ENCODE results near the gene PCNX1. TPM values are rescaled to one million over a fixed set of nuclear protein-coding genes. Genes with fewer than 3 reads are reported as not detected.
"Not testable (repeated sequence)": the region's sequence is repeated elsewhere in the genome, so short reads cannot be mapped to it uniquely, and the experiment has no call there.

Gene PCNX1
- total and polyA plus RNA-seq, 2 donors: 16.0 to 127 TPM

DNA sequence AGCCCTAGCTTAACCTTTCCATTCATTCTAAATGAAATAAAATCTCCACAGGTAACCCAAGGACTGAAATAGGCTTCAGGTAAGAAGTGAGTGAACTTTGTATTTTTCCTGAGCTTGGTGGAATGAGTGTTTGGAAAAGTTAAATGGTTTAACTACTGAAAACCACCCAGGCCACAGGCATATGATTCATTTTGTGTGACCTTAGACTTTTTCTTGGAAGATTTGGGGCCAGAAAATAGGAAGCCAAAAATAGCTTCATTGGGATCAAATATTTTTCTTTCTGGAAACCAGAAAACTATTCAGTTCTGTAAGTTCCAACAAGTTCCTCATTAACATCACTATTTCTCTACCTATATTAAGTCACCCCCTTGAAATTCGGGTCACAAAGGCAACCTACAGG lies 212.6 kb downstream of the PCNX1 start:
- no peak for DNase-seq (ENCODE audit: extremely low spot score)
- WGBS: 93% methylated on average over 1 of the region's 1 CpG
- Histone ChIP-seq H3K27ac (ENCODE audit: low read depth) (no peak overlapping the region), H3K4me3 (ENCODE audit: low read depth, low read length) (no peak overlapping the region), H3K4me1 (ENCODE audit: insufficient read depth) (peaks cover 2% of the 10 kb centered on the region), H3K36me3 (ENCODE audit: insufficient read depth) (no peaks in the 10 kb centered on the region)

DNA sequence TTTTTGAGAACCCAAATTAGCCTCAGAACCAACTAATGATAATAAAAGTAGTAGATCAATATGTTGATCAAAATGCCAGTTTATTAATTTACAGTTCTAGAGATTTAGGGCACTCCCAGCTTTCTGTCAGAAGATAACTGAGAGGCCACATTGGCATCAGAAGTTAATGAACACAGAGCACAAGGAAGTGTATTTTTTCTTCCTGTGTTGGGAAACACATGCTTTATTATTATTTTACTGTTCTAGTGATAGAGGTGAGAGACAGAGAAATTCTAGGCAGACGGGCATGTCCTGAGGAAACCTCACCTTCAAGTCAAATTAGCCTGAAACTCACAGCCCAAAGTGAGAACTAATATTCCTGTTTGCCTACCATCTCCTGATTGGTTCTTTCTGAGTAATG lies 213.7 kb downstream of the PCNX1 start:
- WGBS: 87% methylated on average over 1 of the region's 1 CpG
- H3K4me3 ChIP-seq (ENCODE audit: low read depth, low read length): no peak overlapping the region
- H3K36me3 ChIP-seq (ENCODE audit: insufficient read depth): no peaks in the 10 kb centered on the region
- DNase-seq (ENCODE audit: extremely low spot score): no peak
- peaks cover 2% of the 10 kb centered on the region for H3K4me1 ChIP-seq (ENCODE audit: insufficient read depth)
- no peak overlapping the region for H3K27ac ChIP-seq (ENCODE audit: low read depth)

DNA sequence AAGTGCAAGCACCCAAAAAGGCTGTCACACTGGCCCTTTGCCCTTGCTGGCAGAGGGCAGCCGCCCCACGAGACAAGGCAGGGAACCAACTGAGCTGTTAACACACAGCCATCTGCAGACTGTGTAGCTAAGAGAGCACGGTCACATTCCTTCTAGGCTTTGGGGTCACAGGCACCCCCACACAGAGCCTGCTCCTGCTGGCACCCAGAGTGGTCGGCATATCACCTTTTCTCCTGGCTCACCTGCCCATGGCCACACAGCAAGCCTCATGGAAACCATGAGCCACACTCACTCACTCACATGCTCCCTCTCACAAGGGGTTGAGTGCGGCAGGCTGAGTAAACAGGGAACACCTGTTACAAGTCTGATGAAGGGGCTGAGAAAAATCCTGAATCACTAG lies 214.5 kb downstream of the PCNX1 start:
- no peaks in the 10 kb centered on the region for H3K36me3 ChIP-seq (ENCODE audit: insufficient read depth)
- no peak overlapping the region for H3K4me3 ChIP-seq (ENCODE audit: low read depth, low read length)
- H3K4me1 ChIP-seq (ENCODE audit: insufficient read depth): peaks cover 2% of the 10 kb centered on the region
- WGBS: 94% methylated on average over 5 of the region's 5 CpGs
- DNase-seq (ENCODE audit: extremely low spot score): no peak
- no peak overlapping the region for H3K27ac ChIP-seq (ENCODE audit: low read depth)

DNA sequence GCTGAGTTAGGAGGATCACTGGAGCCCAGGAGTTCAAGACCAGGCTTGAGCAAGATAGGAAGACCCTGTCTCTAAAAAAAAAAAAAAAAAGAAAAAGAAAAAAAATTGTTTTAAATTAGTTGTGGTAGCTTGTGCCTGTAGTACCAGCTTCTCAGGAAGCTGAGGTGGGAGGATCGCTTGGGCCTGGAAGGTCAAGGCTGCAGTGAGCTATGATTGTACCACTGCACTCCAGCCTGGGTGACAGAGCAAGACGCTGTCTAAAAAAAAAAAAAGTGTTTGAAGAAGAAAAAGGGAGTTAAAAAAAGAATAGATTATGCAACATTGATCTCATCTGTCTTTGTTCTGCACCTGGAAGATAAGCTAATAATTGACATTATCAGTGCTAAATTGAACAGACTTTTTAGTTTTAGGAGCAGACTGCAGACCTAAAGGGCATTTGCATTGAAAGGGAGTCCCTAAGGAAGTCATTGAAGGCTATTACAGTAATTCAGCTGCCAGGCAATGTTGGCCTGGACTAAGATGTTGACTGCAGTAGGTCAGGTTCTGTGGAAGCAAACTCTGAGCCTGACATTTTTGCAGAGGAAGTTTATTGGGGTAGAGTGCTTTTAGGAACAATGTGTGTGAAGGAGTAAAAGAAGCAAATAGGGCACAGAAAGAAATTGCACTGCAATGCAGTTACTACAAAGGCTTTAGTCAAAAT lies 215.8 kb downstream of the PCNX1 start:
- 87% methylated on average over 2 of the region's 2 CpGs for WGBS
- Histone ChIP-seq H3K4me1 (ENCODE audit: insufficient read depth) (peaks cover 2% of the 10 kb centered on the region), H3K4me3 (ENCODE audit: low read depth, low read length) (no peak overlapping the region), H3K36me3 (ENCODE audit: insufficient read depth) (no peaks in the 10 kb centered on the region), H3K27ac (ENCODE audit: low read depth) (no peak overlapping the region)
- DNase-seq (ENCODE audit: extremely low spot score): no peak

DNA sequence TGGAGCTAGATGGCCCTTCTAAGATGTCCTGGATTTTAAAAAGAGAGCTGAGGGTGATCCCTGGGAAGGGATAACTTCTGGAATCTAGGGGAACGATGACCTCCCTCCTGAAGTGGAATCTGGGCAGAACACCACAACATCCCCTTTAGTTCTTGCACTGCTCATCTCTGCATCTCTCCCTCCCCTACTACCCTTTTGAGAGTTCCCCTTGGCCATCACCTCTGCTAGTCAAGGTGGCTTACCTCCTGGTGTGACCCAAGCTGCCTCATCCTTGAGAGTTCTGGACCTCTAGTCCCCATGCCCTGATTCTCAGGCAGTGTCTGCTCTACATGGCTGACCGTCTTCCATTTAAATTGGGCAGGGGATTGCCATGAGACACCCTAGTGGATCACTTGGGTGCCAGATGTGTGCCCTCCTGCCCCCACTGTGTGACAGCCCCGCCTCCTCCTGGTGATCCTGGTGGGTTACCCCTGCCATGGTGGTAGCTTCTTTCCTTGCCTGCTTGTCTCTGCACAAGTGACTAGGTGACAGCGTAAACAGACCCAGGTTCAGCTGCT lies 216.4 kb downstream of the PCNX1 start:
- Histone ChIP-seq H3K4me1 (ENCODE audit: insufficient read depth) (no peaks in the 10 kb centered on the region), H3K27ac (ENCODE audit: low read depth) (no peak overlapping the region), H3K4me3 (ENCODE audit: low read depth, low read length) (no peak overlapping the region), H3K36me3 (ENCODE audit: insufficient read depth) (no peaks in the 10 kb centered on the region)
- no peak for DNase-seq (ENCODE audit: extremely low spot score)
- WGBS: 98% methylated on average over 4 of the region's 4 CpGs

DNA sequence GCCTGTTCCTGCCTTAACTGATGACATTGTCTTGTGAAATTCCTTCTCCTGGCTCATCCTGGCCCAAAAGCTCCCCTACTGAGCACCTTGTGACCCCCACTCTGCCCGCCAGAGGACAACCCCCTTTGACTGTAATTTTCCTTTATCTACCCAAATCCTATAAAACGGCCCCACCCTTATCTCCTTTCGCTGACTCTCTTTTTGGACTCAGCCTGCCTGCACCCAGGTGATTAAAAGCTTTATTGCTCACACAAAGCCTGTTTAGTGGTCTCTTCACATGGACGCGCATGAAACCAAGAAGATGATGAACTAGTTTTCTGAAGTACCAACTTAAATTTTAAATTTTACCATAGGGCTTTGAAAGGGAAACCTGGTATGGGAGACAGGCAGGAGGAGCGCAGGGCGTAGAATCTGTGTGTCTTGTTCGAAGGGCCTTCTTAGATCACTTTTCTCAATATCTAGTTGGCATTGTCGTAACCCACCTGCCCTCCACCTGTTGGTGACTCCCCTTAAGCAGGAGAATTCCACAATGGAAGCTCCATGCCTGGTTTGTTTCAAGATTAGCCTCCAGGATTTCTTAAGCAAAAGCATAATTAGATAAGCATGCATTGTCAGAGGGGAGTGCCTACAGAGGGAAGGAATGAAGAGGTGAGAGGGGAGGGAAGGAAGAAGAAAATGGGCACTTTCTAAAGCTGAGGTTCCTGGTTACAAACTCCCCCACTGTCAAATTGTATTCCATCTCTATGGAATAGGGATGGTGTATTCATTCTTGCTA lies 222.6 kb downstream of the PCNX1 start:
- not testable (repeated sequence) for H3K27ac ChIP-seq (ENCODE audit: low read depth); H3K36me3 ChIP-seq (ENCODE audit: insufficient read depth); H3K4me3 ChIP-seq (ENCODE audit: low read depth, low read length); H3K4me1 ChIP-seq (ENCODE audit: insufficient read depth); DNase-seq (ENCODE audit: extremely low spot score)
- WGBS: 89% methylated on average over 9 of the region's 9 CpGs

DNA sequence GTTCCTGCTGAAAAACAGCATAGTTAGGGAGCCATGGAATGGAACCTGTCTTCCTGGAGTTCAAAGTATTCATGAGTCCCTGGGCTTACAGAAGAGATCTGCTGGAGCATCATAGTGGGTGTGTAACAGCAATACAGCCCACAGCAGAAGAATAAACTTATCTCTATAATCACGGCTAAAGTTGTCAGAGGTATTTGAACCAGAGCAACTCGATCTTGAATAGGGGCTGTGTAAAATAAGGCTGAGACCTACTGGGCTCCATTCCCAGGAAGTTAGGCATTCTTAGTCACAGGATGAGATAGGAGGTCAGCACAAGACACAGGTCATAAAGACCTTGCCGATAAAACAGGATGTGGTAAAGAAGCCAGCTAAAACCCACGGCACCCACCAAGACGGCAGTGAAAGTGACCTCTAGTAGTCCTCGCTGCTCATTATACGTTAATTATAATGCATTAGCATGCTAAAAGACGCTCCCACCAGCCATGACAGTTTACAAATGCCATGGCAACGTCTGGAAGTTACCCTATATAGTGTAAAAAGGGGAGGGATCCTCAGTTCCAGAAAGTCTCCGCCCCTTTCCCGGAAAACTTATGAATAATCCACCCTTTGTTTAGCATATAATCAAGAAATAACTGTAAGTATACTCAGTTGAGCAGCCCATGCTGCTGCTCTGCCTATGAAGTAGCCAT lies 223.4 kb downstream of the PCNX1 start:
- 42% methylated on average over 11 of the region's 11 CpGs for WGBS
- Histone ChIP-seq H3K4me3 (ENCODE audit: low read depth, low read length) (no peak overlapping the region), H3K36me3 (ENCODE audit: insufficient read depth) (no peaks in the 10 kb centered on the region), H3K4me1 (ENCODE audit: insufficient read depth) (no peaks in the 10 kb centered on the region), H3K27ac (ENCODE audit: low read depth) (no peak overlapping the region)
- DNase-seq (ENCODE audit: extremely low spot score): no peak

DNA sequence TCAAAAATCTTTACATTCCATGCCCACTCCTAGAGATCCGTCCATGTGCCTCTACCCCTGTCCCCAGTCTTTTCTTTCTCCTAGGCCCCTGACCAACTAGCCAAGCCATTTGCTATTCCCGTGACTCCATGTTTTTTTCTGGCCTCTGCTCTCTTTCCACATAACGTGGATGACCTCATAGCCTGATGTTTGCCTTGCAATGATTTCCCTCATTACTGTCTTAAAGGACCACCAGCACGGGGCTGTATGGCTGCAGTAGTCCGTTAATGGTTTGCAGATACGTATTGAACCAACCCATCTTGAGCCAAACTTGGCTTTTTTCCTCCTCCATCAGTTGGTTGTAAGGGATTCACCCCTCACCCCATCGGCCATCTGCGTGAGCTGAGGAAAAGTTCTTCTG lies 226.0 kb downstream of the PCNX1 start:
- 94% methylated on average over 8 of the region's 8 CpGs for WGBS
- DNase-seq (ENCODE audit: extremely low spot score): no peak

DNA sequence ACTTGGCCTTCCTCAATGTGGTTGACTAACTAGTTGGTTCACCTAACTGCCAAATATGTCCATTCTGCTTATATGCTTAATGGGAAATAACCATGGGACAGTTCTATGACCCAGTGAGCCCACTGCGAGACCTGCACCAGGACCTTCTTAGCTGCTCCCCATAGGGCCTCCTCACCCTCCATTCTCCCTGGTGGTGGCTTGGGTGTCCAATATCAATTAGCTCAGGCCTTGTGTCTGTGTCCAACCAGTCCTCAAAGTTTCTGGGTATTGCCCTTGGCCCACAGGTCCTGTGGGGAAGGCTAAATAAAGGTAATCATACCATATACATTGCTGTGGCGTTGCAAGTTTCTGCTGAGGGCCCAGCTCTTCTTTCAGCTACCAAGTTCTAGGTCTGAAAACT lies 228.2 kb downstream of the PCNX1 start:
- Histone ChIP-seq H3K36me3 (ENCODE audit: insufficient read depth) (no peaks in the 10 kb centered on the region), H3K27ac (ENCODE audit: low read depth) (no peak overlapping the region), H3K4me1 (ENCODE audit: insufficient read depth) (no peaks in the 10 kb centered on the region), H3K4me3 (ENCODE audit: low read depth, low read length) (no peak overlapping the region)
- WGBS: 98% methylated on average over 2 of the region's 2 CpGs
- no peak for DNase-seq (ENCODE audit: extremely low spot score)

More for the DNA sequence above, 226.0 kb downstream of the PCNX1 start:
- Histone ChIP-seq H3K4me1 (ENCODE audit: insufficient read depth) (no peaks in the 10 kb centered on the region), H3K27ac (ENCODE audit: low read depth) (no peak overlapping the region), H3K36me3 (ENCODE audit: insufficient read depth) (no peaks in the 10 kb centered on the region), H3K4me3 (ENCODE audit: low read depth, low read length) (no peak overlapping the region)

DNA sequence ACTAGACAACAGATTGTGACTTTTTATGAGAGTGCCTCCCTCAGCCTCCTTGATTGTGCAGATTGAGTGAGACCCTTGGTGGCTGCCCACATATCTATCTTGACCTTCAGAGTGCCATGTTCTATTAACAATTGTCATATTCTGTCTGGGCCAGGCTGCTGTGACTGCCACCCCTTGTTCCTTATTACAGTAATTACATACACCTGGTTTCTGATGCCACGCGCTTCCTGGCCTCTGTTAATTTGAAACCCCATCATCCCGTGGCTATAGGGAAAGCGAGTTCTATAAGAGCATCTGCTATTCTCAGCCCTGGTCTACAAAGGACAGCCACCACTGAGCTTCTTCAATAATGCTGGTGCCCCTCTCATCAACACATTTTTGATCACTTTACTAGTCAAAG lies 228.7 kb downstream of the PCNX1 start:
- DNase-seq (ENCODE audit: extremely low spot score): no peak
- WGBS: 95% methylated on average over 4 of the region's 4 CpGs
- H3K4me3 ChIP-seq (ENCODE audit: low read depth, low read length): no peak overlapping the region

DNA sequence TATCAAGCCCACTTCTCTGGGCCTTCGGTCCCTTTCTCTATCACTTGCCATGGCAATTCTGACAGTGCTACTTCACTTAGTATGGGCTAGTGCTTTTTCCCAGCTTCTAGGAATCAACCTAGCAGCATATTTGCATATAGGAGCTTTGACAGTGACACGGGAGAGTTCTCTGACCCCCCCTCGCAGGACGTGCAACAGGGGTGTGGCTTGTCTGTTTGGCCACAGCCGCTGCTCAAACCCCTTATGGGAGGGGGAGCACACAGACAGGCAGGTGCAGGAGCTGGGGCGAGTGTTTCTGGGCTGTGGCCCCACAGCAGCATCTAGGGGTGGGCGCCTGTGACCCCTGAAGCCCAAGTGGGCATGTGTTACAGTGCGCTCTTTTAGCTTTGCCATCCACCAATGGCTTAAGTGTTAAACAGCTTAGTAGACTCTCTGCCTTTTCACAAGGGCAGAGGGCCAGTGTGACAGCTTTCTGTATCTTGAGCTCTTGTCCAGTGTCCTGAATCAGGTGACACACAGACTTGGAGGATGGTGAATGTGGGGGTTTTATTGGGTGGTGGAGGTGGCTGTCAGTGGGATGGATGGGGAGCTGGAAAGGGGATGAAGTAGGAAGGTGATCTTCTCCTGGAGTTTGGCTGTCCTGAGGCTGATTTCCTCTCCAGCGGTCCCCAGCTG lies 229.3 kb downstream of the PCNX1 start:
- H3K4me1 ChIP-seq (ENCODE audit: insufficient read depth): no peaks in the 10 kb centered on the region
- H3K36me3 ChIP-seq (ENCODE audit: insufficient read depth): no peaks in the 10 kb centered on the region
- 91% methylated on average over 9 of the region's 9 CpGs for WGBS
- H3K4me3 ChIP-seq (ENCODE audit: low read depth, low read length): no peak overlapping the region
- DNase-seq (ENCODE audit: extremely low spot score): no peak
- H3K27ac ChIP-seq (ENCODE audit: low read depth): no peak overlapping the region

More for the DNA sequence above, 228.7 kb downstream of the PCNX1 start:
- Histone ChIP-seq H3K36me3 (ENCODE audit: insufficient read depth) (no peaks in the 10 kb centered on the region), H3K27ac (ENCODE audit: low read depth) (no peak overlapping the region), H3K4me1 (ENCODE audit: insufficient read depth) (no peaks in the 10 kb centered on the region)

DNA sequence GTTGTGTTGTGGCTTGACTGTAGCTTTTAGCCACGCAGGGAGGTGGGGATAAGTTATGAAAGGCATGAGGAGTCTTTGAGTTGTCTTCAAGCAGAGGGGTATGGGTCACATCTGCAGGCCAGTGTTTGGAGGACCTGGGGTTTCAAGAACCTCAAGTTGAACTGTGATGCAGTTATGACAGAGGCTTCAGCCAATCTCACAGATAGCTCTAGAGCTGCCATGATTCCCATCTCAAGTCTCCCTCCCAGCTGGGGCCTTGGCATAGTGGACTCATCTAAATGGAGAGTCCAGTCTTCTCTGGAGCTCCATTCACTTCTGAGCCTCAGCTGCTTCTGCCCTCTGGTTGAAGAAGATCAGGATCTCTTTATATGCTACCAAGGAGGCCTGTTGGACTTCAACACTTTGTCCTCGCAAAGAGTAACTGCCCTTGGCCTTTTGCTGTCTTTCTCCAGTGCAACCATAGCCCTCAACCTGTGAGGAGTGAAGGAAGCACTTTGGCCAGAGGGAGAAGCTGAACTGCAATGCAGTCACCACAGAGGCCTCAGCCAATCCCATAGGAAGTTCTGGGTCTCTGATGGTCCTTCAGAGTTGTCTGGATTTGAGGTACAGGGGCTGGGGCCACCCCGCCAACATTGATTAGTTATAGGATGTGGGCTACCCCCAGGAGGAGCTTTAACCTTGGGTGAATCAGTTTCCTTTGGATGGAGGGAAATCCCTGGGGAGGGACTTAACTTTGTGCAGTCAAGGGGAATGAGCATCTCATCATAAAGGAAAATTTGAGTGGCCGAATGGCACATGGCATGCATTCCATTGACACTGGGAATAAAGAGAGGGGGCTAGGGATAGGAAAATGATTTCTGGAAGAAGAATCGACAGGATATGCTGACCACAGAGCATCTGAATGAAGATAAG lies 230.5 kb downstream of the PCNX1 start:
- 87% methylated on average over 5 of the region's 5 CpGs for WGBS

More for the DNA sequence above, 230.5 kb downstream of the PCNX1 start:
- no peaks in the 10 kb centered on the region for H3K4me1 ChIP-seq (ENCODE audit: insufficient read depth)
- no peak overlapping the region for H3K4me3 ChIP-seq (ENCODE audit: low read depth, low read length)
- H3K36me3 ChIP-seq (ENCODE audit: insufficient read depth): no peaks in the 10 kb centered on the region
- DNase-seq (ENCODE audit: extremely low spot score): no peak
- H3K27ac ChIP-seq (ENCODE audit: low read depth): no peak overlapping the region

Data from urinary bladder (tissue), 4 donors.